ENCODE data around the gene CALCOCO2.
A peak's percentile ranks its signal among the peaks of the same experiment; 100 is the strongest.
"Not testable (repeated sequence)": the region's sequence is repeated elsewhere in the genome, so short reads cannot be mapped to it uniquely, and the experiment has no call there.

CALCOCO2 gene

GRCh38 chr17:48830840-48831548 lies at the start of gene CALCOCO2:
Gene CALCOCO2, plus strand, starts transcription at chr17:48831035. Its CDS starts 10,673 bp downstream, at chr17:48841708.
- H3K4me3 ChIP-seq (ENCODE audit: low read depth, low read length), result peak within 1 kb of the TSS; percentile 89

- H3K4me3 ChIP-seq (ENCODE audit: low read depth, low read length), result no peak overlapping the region
Observed at GRCh38 chr17:48787828-48788227, 43.0 kb upstream of the CALCOCO2 start.

- H3K4me3 ChIP-seq (ENCODE audit: low read depth, low read length), result no peak overlapping the region
Observed at GRCh38 chr17:48790607-48791127, 40.2 kb upstream of the CALCOCO2 start.

DNA sequence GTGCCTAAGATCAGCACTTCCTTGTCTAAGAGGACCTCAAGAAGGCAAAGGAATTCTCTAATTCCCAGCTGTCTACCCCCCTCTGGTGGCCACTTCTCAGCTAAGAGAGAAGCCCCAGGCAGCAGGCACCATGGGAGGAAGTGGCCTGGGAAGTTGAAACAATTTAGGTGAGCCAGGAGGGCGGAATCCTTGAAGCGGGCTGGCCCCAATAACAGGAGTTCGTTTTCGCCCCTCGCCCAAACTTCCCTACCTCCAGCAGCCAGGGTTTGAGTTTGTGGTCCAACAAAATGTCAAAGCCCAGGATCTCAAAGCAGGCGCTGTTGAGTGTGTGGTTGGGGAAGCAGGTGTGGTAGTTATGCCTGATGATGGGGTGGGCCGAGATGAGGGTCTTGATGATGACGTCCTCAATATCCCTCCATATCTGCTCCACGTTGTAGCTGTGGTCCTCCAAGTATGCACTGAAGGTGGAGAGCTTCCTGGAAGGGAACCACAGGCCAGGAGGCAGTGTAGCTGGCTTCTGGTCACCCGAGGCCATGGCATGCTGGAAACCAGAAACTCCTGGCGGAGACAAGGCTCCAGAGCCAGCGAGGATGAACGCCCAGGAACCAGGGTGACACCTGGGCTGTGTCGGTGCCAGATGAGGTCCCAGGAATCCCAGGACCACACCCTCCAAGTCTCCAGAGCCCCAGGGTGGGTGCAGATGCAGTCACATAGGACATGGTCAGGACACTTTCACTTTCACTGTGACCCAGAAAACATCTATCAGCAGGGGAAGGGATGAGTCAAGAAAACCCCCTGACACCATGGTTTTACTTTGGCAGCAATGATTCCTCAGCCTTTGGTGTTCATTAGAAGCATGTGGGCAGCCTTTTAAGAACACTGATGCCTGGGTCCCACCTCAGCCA lies 39.5 kb upstream of the CALCOCO2 start:
- no peak overlapping the region for H3K4me3 ChIP-seq (ENCODE audit: low read depth, low read length)

GRCh38 chr17:48792033-48792798 lies 38.6 kb upstream of the CALCOCO2 start:
- no peak overlapping the region for H3K4me3 ChIP-seq (ENCODE audit: low read depth, low read length)

DNA sequence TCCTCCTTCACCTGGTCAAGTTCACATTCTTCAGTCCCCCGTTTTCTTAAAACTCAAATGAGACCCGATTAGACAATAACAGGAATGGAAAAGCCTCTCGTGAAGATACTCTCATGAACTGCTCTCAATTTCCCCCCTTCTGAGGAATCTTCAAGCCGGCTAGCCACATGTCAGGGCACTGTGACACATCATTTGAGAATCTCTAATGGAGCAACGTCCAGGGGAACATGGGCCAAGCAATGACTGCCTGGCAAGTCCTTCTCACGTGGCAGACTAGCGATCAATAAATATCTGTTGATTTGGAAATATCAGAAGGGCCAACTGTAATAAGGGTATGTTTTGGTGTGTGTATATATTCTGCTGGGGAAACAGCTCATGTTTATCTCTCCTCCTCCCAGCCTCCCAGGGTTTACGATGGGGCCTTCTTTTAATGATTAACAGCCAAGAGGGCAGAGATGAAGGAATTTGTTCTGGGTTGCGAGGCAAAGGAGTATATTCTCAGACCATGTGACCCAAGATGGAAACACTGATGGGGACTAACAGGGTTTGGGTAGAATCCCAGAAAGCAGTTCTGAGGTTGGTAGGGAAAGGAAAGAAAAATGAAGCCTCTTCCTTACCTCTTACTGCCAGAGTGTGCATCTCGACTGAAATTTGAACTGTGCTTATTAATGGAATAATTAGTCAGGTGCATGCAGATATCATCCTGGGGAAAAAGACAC lies 35.2 kb upstream of the CALCOCO2 start:
- no peak overlapping the region for H3K4me3 ChIP-seq (ENCODE audit: low read depth, low read length)

DNA sequence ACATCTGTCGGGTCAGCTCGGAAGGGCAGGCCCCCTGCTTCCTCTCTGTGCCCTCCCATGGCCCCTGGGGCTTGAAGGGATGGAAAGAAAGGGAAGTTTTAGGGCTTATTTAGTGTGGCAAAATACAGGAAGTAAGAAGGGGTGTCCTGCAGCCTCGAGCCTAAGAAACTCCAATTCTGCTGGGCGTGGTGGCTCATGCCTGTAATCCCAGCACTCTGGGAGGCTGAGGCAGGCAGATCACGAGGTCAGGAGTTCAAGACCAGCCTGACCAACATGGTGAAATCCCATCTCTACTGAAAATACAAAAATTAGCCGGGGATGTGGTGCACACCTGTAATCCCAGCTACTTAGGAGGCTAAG lies 34.7 kb upstream of the CALCOCO2 start:
- H3K4me3 ChIP-seq (ENCODE audit: low read depth, low read length), result not testable (repeated sequence)

- no peak overlapping the region for H3K4me3 ChIP-seq (ENCODE audit: low read depth, low read length)
Observed at GRCh38 chr17:48799069-48799723, 31.6 kb upstream of the CALCOCO2 start.

DNA sequence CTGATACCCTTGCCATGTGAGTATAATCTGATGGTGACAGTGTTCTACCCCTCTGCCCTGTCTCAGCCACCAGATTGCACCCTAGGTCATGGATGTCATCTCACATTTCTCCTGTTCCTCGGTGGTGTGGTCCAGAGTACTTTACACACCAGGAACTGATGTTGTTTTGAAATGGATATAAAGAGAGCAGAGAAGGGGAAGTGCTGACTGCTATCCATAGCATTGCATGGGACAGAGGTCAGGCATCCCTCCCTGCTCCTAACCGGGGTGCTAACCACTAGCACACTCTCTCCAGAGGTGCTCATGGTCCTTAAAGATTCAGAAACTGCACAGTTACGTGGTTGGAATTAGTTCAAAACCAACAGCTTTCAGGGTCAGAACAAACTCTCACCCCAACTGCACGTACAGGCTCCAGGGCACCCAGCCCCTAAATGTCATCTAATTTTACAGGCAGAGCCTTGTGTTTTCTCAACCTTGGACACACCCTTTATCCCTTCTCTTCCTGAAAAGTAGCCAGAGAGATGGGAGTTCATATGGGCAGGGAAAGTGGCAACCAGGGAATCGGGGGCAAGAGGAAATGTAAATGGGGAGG lies 30.1 kb upstream of the CALCOCO2 start:
- H3K4me3 ChIP-seq (ENCODE audit: low read depth, low read length), result no peak overlapping the region

DNA sequence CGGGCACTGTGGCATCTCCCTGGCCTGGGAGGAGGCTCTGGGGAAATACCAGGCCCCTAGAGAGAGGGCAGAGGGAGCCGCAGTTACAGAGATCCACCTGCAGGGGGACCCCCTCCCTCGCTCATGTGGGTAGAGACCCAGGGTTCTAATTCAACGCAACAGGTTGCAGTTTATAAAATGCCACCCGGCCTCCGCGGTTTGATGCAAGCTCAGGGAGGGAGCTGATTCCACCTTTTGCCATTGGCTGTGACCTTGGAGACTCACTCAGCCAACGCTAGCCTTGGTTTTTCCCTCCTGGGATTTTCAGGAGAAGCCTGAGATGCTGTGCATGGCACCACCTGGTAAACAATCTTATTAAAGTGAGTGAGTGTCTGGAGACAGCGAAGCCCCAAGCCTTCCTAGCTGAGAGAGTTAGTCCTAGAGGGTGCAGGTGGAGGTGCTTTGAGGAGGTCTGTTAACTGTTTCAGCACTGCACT lies 25.9 kb upstream of the CALCOCO2 start:
- no peak overlapping the region for H3K4me3 ChIP-seq (ENCODE audit: low read depth, low read length)

GRCh38 chr17:48809182-48809581 lies 21.7 kb upstream of the CALCOCO2 start:
- H3K4me3 ChIP-seq (ENCODE audit: low read depth, low read length), result no peak overlapping the region

- no peak overlapping the region for H3K4me3 ChIP-seq (ENCODE audit: low read depth, low read length)
Observed at GRCh38 chr17:48812001-48812400, 18.8 kb upstream of the CALCOCO2 start.

- no peak overlapping the region for H3K4me3 ChIP-seq (ENCODE audit: low read depth, low read length)
Observed at GRCh38 chr17:48814504-48814903, 16.3 kb upstream of the CALCOCO2 start.

DNA sequence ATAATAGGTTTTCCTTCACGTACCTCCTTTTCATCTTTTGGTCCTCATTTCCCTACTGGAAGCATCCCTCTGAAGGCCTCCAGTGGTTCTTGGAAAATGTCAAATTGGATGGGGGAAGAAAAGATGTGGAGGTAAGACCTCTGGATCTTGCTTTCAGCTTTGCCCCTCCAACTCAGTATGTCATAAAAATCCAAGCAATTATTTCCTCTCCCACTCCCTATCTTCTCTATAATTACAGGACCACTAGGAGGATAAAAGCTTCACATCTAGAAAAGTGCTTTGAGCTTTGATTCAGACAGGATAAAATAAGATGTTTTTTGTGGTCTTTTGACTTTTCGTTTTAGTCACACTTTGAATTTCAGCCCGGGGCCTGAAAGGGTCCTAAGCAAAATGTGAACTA lies 15.5 kb upstream of the CALCOCO2 start:
- no peak overlapping the region for H3K4me3 ChIP-seq (ENCODE audit: low read depth, low read length)

DNA sequence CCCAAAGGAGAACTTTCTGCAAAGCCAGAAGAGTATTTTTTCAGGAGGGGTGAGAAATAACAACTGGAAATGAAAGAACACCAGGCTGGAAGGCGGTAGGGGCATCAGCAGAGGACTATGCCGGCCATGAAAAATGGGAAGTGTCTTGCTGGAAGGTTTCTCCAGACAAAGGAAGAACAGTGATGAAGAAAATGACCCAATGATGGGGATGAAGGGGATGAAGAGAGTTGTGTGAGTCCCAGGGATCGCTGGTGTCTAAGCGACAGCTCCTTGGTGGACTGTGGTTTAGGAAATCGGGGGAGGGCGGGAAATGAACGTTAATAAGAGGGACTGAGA lies 14.4 kb upstream of the CALCOCO2 start:
- peak overlapping the region; percentile 78 for H3K4me3 ChIP-seq (ENCODE audit: low read depth, low read length)

DNA sequence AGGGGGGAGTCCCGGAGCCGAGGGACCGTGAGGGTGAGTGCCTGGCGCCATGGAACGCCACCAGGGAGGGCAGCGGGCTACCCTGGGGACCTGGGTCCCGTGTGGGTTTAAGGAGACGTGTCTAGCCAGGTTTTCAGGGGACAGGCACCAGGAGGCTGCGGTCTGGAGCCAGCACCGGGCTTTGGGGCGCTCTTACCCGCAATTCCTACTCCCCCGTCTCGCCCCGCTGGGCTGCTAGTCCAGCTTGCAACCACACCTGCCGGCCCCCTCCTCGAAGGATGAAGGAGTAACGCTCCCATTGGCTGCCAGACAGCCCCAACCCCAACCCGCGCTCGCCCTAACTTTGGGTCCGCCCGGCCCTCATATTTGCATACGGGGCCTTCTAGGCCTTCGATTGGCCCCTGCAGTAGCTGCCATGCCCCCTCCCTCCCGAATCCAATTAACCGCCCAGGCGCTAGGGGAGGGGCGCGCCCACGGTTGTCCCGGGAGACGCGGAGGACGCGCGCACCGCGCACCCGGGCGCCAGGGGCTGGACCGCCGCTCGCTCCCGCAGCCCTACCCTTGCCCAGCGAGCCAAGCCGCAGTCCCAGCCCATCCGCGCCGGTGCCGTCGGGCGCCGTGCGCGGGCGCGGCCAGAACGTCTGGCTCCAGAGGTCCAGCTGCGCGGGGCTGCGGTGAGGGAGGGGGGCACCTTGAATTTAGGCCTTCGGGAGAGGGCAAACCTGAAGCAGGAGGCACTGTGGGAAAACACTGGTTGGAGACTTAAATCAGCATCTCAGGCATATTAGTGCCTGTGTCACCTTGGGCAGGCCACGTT lies 13.9 kb upstream of the CALCOCO2 start, which contains the start of gene TTLL6:
Gene TTLL6, minus strand, starts transcription at position 456 of the 817 bp plus-strand sequence. Its CDS starts 157 bp downstream, at position 299.
- H3K4me3 ChIP-seq (ENCODE audit: low read depth, low read length), result peak within 1 kb of the TSS; percentile 78

GRCh38 chr17:48818361-48818841 lies 12.4 kb upstream of the CALCOCO2 start:
- no peak overlapping the region for H3K4me3 ChIP-seq (ENCODE audit: low read depth, low read length)

DNA sequence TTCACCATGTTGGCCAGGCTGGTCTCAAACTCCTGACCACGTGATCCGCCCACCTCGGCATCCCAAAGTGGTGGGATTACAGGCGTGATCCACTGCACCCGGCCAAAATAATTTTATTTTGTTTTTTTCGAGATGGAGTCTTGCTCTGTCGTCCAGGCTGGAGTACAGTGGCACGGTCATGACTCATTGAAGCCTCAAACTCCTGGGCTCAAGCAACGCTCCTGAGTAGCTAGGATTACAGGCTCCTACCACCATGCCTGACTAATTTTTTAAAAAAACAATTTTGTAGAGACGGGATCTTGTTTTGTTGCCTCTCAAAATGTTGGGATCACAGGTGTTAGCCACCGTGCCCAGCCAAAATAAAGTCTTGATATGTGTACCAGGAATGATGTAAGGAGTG lies 11.4 kb upstream of the CALCOCO2 start:
- no peak overlapping the region for H3K4me3 ChIP-seq (ENCODE audit: low read depth, low read length)

Data from iPS-11a (cell line).